Measurements from ENCODE around the gene LMAN2L. TPM values are rescaled to one million over a fixed set of nuclear protein-coding genes. Genes with fewer than 3 reads are reported as not detected.

LMAN2L gene
- total and polyA plus RNA-seq, 2 of the 8 experiments (the other 6 are each of a cell fraction or from before 2014, with no cell fraction given) = 14.3 to 17.6 TPM

GRCh38 chr2:96697476-96697875 lies 42.4 kb downstream of the LMAN2L start (continued):
- TF ChIP-seq CTCF (IDR thresholded peaks at IDR 0.05; ENCODE audit: control extremely low read depth in 1 of 3, insufficient read depth in 1 of 3, low read depth in 1 of 3, low read length in 3 of 3) (no peak), JUND (IDR thresholded peaks at IDR 0.05; ENCODE audit: low read length) (no peak), PHF8 (conservative IDR thresholded peaks at IDR 0.05; ENCODE audit: low read depth, low read length) (no peak), RXRA (IDR thresholded peaks at IDR 0.05; ENCODE audit: insufficient read depth, low read depth, low read length) (no peak), E2F6 (IDR thresholded peaks at IDR 0.05) (no peak), TAF1 (IDR thresholded peaks at IDR 0.05; ENCODE audit: low read depth, low read length) (no peak), HDAC2 (IDR thresholded peaks at IDR 0.05; ENCODE audit: borderline replicate concordance in 1 of 2, low read depth in 2 of 2, low read length in 2 of 2) (no peak), ATF3 (IDR thresholded peaks at IDR 0.05; ENCODE audit: insufficient read depth, low read depth, low read length) (no peak), POLR2A (IDR thresholded peaks at IDR 0.05; ENCODE audit: control extremely low read depth in 1 of 2, low read depth in 2 of 2, low read length in 2 of 2) (no peak), TAF7 (optimal IDR thresholded peaks at IDR 0.05; ENCODE audit: borderline replicate concordance, low read depth, low read length) (no peak)

Data from H1 (cell line).